ENCODE results near the gene ZNF674.
"Not testable (repeated sequence)": the region's sequence is repeated elsewhere in the genome, so short reads cannot be mapped to it uniquely, and the experiment has no call there.

The ZNF674 gene

DNA sequence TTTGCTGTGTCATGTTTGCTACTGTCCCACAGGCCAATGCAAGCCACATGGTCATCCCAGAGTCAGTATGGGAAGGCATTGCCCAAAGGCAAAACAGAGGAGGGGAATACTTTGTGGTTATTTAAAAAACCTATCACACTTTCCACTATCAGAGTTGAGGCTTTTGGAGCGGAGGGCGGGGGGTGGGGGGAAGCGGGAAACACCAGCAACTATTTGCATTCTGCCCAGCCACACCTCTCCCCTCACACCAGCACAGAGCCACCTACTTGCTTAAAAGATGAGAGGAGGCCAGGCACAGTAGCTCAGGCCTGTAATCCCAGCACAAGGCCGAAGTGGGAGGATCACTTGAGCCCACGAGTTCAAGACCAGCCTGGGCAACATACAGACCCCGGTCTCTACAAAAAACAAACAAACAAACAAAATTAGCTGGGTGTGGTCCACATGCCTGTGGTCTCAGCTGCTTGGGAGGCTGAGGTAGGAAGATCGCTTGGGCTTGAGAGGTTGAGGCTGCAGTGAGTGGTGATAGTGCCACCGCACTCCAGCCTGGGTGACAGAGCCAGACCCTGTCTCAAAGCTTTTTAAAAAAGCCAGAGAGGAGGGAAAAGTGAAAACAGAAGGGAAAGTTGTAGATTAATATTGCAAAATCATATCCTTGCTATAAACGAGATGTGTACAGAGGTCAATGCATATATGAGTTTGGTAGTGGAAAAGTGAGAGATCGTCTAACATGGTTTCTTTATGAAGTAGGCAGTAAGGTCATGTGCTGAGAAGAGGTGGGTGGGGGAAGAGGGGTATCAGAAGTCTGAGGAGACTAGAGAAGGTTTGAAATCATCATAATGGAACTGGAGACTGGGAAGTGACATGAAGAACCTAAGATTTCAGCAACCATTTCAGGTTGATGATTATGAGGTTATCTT lies 26.5 kb upstream of the ZNF674 start:
- DNase-seq (ENCODE audit: low read depth in 2 of 2, low spot score in 1 of 2), result no peak

DNA sequence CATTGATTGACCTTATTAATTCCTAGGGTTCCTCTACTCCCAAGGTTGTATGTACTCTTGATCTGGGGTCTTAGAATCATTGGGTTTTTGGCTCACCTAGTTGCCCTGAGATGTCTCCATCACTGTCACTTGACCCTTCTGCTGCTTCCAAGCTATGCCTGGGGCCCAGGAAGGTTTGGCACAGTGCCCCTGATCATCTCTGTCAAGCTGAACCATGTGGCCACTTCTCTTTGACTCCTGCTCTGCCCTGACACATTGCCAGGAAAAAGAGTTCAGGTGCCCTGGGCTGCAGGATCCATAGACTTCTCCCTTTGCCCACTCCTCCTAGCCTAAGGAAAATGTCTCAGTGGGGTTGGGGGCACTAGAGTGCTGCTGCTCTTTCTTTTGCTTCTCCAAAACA lies 24.4 kb upstream of the ZNF674 start:
- DNase-seq (ENCODE audit: low read depth in 2 of 2, low spot score in 1 of 2), result no peak

- DNase-seq (ENCODE audit: low read depth in 2 of 2, low spot score in 1 of 2), result no peak
Observed at GRCh38 chrX:46567388-46567787, 22.2 kb upstream of the ZNF674 start.

DNA sequence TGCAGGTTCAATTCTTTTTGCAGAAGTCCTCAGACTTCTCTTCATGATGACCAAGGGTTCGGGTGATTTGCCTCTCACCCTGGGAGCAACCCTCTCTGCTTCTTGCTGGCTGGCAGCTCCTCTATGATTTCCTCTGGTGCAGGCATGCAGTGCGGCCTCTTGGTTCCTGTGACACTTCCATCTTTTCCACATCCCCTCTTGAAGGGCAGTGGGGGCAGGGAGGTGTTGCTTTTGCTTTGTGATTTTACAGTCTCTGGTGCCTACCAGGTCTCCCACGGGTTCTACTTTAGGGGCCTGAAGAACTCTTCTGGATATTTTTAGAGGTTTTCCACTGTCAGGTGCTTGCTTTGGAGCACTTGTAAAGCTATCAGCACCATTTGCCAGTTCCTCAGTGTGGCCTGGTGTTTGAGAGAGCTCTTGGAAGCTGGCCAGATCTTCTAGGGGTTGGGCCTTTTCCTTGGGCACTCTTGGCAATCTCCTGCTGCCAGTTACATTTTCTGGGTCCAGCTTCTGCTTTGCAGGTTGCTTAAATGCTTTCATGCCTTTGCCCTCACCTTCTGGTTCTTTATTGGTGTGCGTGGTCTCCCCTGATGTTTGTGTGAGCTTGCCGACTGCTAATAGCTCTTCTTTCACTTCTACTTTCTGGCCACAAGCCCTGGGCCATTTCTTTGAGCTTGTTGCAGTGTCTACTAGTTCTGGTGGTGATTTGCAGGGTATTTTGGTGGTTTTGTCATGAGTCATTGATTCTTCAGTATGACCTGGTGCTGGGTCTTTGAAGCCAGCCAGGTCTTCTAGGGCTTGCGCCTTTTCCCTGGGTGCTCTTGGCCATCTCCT lies 16.8 kb upstream of the ZNF674 start:
- DNase-seq (ENCODE audit: low read depth in 2 of 2, low spot score in 1 of 2), result no peak

GRCh38 chrX:46559062-46559461 lies 13.8 kb upstream of the ZNF674 start:
- DNase-seq (ENCODE audit: low read depth in 2 of 2, low spot score in 1 of 2), result no peak

GRCh38 chrX:46554942-46555341 lies 9.7 kb upstream of the ZNF674 start:
- DNase-seq (ENCODE audit: low read depth in 2 of 2, low spot score in 1 of 2), result no peak

GRCh38 chrX:46553935-46554334 lies 8.7 kb upstream of the ZNF674 start:
- no peak for DNase-seq (ENCODE audit: low read depth in 2 of 2, low spot score in 1 of 2)

DNA sequence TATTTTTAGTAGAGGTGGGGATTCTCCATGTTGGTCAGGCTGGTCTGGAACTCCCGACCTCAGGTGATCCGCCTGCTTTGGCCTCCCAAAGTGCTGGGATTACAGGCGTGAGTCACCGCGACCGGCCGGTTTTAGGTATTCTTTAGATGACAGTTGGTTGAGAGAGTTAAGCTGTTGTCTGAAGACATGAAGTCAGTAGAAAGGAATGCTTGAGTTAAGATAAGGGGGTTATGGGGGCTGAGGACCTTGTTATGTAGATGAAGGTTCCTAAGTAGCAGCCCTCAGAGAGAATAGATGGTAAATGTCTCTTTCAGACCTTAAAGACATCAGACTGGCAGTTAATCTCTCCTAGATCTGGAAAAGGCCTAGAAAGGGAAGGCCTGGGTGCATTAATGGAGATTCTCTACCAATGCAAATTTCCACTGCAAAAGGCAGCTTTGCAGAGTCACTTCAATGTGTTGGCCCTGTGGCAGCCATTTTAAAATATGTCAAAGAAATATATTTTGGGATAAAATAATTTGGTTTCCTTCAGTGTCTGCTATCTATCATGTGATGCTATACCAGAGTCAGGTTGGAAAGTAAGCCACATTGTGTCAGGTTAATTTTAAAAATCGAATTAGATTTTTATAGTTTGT lies 6.4 kb upstream of the ZNF674 start:
- no peak for DNase-seq (ENCODE audit: low read depth in 2 of 2, low spot score in 1 of 2)

DNA sequence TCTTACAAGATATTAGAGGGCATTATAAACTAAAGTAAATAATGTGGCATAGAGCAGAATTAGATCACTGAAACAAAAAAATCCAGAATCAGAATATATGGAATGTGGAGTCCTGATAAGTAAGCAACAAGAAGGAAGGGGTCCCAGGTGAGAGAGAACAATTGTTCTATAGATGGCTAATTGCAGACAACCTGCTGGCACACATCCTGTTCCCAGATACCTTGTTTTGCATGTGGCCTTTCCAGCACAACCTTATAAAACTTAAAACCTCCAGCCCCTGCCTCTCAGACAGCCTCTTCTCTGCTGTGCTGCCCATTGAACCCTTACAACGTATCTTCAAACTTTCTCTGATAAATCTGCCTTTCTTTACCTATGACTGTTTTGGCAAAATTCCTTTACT lies 4.7 kb upstream of the ZNF674 start:
- DNase-seq (ENCODE audit: low read depth in 2 of 2, low spot score in 1 of 2), result no peak

DNA sequence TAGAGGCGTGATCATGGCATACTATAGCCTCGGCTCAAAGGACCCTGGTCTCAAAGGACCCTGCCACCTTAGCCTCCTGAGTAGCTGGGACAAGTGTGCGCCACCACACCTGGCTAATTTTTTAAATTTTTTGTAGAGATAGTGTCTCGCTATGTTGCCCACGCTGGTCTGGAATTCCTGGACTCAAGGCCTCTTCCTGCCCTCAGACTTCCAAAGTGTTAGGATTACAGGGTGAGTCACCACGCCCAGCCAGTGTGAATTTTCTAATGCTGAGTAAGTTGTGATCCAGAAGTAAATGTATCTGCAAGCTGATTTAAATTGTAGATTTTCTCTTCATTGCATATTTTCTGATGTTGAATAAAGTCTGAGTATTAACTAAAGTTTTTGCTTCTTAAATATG lies 2.6 kb upstream of the ZNF674 start:
- no peak for DNase-seq (ENCODE audit: low read depth in 2 of 2, low spot score in 1 of 2)

DNA sequence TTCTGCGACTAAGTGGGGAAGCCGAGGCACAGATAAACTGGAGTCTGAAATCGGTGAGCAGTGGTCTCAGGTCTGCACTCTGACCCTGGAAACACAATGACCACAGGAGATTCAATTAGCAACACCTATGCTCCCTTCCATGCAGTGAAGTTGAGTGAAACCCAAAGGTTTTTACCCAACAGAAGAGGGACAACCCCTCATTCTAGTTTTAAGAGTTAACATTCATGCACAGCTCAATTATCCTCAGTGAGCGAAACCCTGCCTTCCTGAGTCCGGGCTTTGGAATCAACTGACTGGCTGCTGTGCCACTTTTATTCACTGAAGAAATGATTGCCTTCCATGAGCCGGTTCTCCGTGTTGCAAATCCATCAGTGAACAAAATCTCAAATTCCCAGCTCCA lies 694 bp downstream of the ZNF674 start:
- DNase-seq (ENCODE audit: low read depth in 2 of 2, low spot score in 1 of 2), result not testable (repeated sequence)

DNA sequence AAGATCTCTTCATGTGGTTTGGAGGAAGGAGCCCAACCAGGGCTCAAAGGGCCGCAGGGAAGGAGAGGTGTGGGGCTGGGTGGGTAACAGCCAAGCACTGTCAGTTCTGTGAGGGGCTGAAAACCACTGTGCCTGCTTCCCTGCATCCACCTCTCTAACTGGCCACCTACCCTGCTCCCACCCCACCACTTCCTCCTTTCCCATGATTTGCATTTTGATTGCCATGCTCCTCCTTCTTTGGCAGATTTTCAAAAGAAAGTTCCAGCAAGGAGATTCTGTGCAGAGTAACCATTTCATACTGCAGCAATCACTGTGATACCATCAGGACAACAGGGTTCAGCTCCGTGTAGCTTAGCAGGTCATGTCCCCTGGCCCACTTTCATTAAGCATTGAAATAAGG lies 1.8 kb downstream of the ZNF674 start:
- no peak for DNase-seq (ENCODE audit: low read depth in 2 of 2, low spot score in 1 of 2)

DNA sequence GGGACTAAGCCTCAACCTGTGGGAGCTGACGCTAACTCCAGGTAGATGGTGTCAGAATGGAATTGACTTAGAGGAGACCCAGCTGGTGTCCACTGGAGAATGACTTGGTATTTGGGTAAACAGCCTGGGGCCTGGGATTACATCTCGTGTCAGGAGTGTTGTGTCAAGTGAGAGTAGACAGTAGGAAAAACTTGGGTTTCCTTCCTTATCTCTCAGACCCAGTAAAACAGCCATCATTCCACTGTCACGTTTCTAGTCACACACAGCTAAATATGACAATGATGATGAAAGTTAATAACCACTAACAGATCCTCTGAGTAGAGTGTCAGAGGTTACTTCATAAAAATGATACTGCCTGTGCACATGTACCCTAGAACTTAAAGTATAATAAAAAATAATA lies 13.8 kb downstream of the ZNF674 start:
- DNase-seq (ENCODE audit: low read depth in 2 of 2, low spot score in 1 of 2), result no peak

GRCh38 chrX:46530404-46530908 lies 14.8 kb downstream of the ZNF674 start:
- not testable (repeated sequence) for DNase-seq (ENCODE audit: low read depth in 2 of 2, low spot score in 1 of 2)

DNA sequence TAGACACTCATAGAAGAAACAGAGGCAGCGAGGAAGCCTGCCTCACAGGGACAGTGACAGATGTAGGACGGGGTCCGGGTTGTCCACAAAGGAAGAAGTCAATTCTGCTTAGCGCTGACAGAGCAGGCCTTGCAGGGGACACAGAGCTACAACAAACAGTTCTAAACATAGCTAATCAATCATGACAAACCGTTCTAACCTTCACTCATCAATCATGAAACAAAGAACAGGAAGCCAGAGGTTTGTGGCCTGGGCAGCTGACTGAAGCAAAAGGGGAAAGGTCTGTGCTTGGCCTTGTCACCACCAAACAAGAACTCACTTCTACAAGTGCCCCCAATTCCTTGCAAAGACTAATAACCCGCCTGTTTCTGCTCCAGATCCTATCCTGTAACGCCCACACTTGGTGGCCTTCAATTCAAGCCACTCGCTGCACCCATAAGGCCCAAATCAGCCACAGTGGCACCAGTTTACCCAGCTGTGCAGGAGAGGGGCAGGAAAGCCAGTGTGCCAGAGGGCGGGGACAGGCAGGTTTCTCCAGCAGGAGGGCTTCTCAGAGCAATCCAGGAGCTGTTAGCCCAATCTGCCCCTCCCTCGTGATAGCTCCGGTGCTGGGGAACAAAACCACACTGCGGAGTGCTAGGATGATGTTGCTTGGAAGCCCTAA lies 15.3 kb downstream of the ZNF674 start:
- not testable (repeated sequence) for DNase-seq (ENCODE audit: low read depth in 2 of 2, low spot score in 1 of 2)

DNA sequence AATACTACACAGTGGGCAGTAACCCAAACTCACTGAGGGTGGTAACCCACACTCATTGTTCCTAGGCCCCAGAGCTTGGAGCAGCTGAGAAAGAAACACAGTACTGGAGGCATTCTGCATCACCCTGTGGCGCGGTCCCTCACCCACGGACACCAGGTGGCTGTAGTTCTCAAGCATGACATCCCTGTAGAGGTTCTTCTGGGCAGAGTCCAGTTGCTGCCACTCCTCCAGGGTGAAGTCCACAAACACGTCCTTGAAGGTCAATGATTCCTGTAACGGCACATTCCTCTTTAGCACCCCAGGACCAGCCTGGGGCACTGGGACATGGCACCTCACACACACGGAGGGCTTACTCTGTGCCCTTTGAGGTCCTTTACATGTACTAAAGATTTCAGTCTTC lies 16.6 kb downstream of the ZNF674 start:
- not testable (repeated sequence) for DNase-seq (ENCODE audit: low read depth in 2 of 2, low spot score in 1 of 2)

DNA sequence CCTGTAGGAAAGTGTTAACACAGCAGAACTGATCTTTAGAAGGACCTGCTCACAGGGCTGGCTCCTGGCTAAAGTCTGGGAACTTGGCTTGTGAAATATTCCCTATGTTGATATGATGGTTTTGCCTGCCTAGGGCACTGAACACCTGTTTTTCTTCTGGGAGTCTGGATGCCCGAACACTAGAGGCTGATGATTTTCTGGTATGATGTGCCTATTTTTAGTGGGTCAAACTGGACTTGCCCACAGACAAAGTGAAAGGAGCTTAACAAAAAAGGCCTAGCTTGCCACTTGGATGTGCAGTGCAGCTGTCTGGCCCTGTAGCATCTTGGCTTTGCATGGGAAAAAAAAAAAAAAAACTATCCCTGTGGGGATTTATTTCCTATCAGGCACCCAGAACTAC lies 39.1 kb downstream of the ZNF674 start:
- no peak for DNase-seq (ENCODE audit: low read depth in 2 of 2, low spot score in 1 of 2)

DNA sequence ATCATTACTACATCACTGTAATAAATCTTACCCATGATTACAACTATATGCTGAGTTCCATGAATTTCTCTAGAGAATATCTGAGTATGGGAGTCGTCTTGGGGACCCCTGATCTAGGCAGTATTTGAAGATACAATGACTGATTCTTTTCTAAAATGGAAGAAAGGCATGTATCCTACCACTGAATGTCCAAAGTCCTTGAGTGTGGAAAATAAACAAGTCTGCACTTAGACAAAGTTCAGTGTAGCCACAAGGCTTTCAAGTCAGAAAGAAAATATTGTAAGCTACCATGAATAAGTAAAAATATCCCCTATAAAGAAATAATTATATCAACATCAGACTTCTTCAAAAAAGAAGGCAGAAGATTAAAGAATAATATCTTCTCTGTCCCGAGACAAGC lies 42.4 kb downstream of the ZNF674 start:
- no peak for DNase-seq (ENCODE audit: low read depth in 2 of 2, low spot score in 1 of 2)

- DNase-seq (ENCODE audit: low read depth in 2 of 2, low spot score in 1 of 2), result no peak
Observed at GRCh38 chrX:46500054-46500453, 45.2 kb downstream of the ZNF674 start.

DNA sequence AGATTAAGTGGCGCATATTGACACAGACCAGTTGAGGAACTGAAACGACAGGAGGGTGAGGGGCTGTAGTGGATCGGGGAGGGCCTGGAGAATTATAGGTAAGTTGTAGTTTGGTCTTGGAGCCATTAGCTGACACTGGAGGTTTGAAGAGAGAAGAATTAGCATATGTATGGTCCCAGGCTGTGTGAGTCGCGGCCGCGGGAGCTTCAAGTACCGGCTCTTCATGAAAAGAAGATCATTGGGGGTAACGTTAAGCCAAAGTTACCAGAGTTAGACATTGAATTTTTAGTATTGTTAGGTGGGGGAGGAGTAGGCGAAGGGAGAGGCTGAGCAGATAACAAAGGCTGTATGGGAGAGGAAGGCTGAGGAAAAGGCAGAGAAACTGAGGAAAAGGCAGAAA lies 56.5 kb downstream of the ZNF674 start:
- no peak for DNase-seq (ENCODE audit: low read depth in 2 of 2, low spot score in 1 of 2)

GRCh38 chrX:46485897-46486296 lies 59.3 kb downstream of the ZNF674 start:
- no peak for DNase-seq (ENCODE audit: low read depth in 2 of 2, low spot score in 1 of 2)
